Mesendoderm (in vitro differentiated cells): ENCODE results near the gene HLA-DMA.

Experiments used
- DNase-seq: peaks from one replicate; pipeline ENCODE4 v3.0.0; 2013
- H2AK5ac ChIP-seq: 2 replicates; pipeline ENCODE4 v1.6.1; 2013; ENCODE audit warnings: low read length, inconsistent platforms
- H2BK120ac ChIP-seq: 2 replicates; pipeline ENCODE4 v1.6.1; 2013; ENCODE audit warnings: low read depth, mild to moderate bottlenecking, low read length, moderate library complexity, mixed read lengths
- H2BK15ac ChIP-seq: replicated peaks from 2 replicates; pipeline ENCODE4 v1.6.1; 2013; ENCODE audit warnings: low read depth, mild to moderate bottlenecking, moderate library complexity
- H2BK5ac ChIP-seq: 2 replicates; pipeline ENCODE4 v1.6.1; 2013; ENCODE audit warnings: low read length, inconsistent platforms
- H3K18ac ChIP-seq: 2 replicates; pipeline ENCODE4 v1.6.1; 2013; ENCODE audit warnings: mild to moderate bottlenecking, low read length, mixed read lengths
- H3K23ac ChIP-seq: one replicate; pipeline ENCODE4 v1.6.1; 2013; ENCODE audit warnings: low read length
- H3K27ac ChIP-seq: 2 replicates; pipeline ENCODE4 v1.5.1; 2013; ENCODE audit warnings: low read depth, mild to moderate bottlenecking, inconsistent platforms, low read length, moderate library complexity
- H3K27me3 ChIP-seq: 2 replicates; pipeline ENCODE4 v1.6.1; 2013; ENCODE audit warnings: low read length, control low read depth, mild to moderate bottlenecking, inconsistent platforms; ENCODE audit not compliant: insufficient read depth, poor library complexity
- H3K36me3 ChIP-seq: 2 replicates; pipeline ENCODE4 v1.6.1; 2013; ENCODE audit warnings: low read length, inconsistent platforms; ENCODE audit not compliant: control insufficient read depth, insufficient read depth
- H3K4ac ChIP-seq: one replicate; pipeline ENCODE4 v1.6.1; 2013; ENCODE audit warnings: low read depth, mild to moderate bottlenecking, low read length, moderate library complexity
- H3K4me1 ChIP-seq: 2 replicates; pipeline ENCODE4 v1.6.1; 2013; ENCODE audit warnings: low read depth, low read length, inconsistent platforms; ENCODE audit not compliant: control insufficient read depth
- H3K4me2 ChIP-seq: 2 replicates; pipeline ENCODE4 v1.6.1; 2013; ENCODE audit warnings: low read length
- H3K4me3 ChIP-seq: 2 replicates; pipeline ENCODE4 v1.5.1; 2013; ENCODE audit warnings: mild to moderate bottlenecking, low read length
- H3K56ac ChIP-seq: one replicate; pipeline ENCODE4 v1.6.1; 2013; ENCODE audit warnings: low read length
- H3K79me1 ChIP-seq: 2 replicates; pipeline ENCODE4 v1.6.1; 2013; ENCODE audit warnings: low read length, inconsistent platforms
- H3K79me2 ChIP-seq: 2 replicates; pipeline ENCODE4 v1.6.1; 2013; ENCODE audit warnings: mild to moderate bottlenecking, low read length; ENCODE audit not compliant: control insufficient read depth, insufficient read depth
- H3K9ac ChIP-seq: 2 replicates; pipeline ENCODE4 v1.6.1; 2013; ENCODE audit warnings: low read length, inconsistent platforms
- H4K5ac ChIP-seq: one replicate; pipeline ENCODE4 v1.6.1; 2013; ENCODE audit warnings: low read length
- H4K8ac ChIP-seq: one replicate; pipeline ENCODE4 v1.6.1; 2013; ENCODE audit warnings: low read depth, mild to moderate bottlenecking, control low read depth, low read length, moderate library complexity
- WGBS: extraction: QIAGEN DNeasy Blood & Tissue Kit; methylation state at CpG from one replicate; pipeline ENCODE4 v1.1.7; 2013; ENCODE audit warnings: low lambda C conversion rate, missing lambda C conversion rate; ENCODE audit not compliant: insufficient coverage; ENCODE audit errors: extremely low coverage; 5-methylcytosine and 5-hydroxymethylcytosine counted together

Gene HLA-DMA

GRCh38 chr6:32982702-32983492 lies 30.0 kb upstream of the HLA-DMA start:
- no peak overlapping the region for H4K8ac ChIP-seq
- H3K18ac ChIP-seq = no peak overlapping the region
- no peak overlapping the region for H2AK5ac ChIP-seq
- H3K4me1 ChIP-seq = no peaks in the 10 kb centered on the region
- H3K27ac ChIP-seq = no peak overlapping the region
- H3K56ac ChIP-seq = no peak overlapping the region
- no peak overlapping the region for H3K4ac ChIP-seq
- H2BK5ac ChIP-seq = no peak overlapping the region
- no peaks in the 10 kb centered on the region for H3K27me3 ChIP-seq
- H3K36me3 ChIP-seq = peaks cover 23% of the 10 kb centered on the region
- H3K79me1 ChIP-seq = peaks cover 9% of the 10 kb centered on the region
- no peak overlapping the region for H3K4me2 ChIP-seq
- H3K4me3 ChIP-seq = no peak overlapping the region
- DNase-seq = peak; percentile 37
- no peak overlapping the region for H2BK120ac ChIP-seq
- H3K9ac ChIP-seq = no peak overlapping the region
- H2BK15ac ChIP-seq = no peak overlapping the region
- WGBS = no CpG with 5 or more reads among the region's 6 CpGs
- no peak overlapping the region for H4K5ac ChIP-seq
- H3K79me2 ChIP-seq = peaks cover 13% of the 10 kb centered on the region
- H3K23ac ChIP-seq = no peak overlapping the region

GRCh38 chr6:32982084-32982701 lies 29.3 kb upstream of the HLA-DMA start:
- Histone ChIP-seq H3K9ac (no peak overlapping the region), H3K79me1 (peaks cover 14% of the 10 kb centered on the region), H3K56ac (no peak overlapping the region), H3K27ac (no peak overlapping the region), H2BK15ac (no peak overlapping the region), H3K27me3 (no peaks in the 10 kb centered on the region), H2AK5ac (no peak overlapping the region), H3K18ac (no peak overlapping the region), H3K4me2 (no peak overlapping the region), H3K23ac (no peak overlapping the region), H3K4me3 (no peak overlapping the region), H4K8ac (no peak overlapping the region), H2BK120ac (no peak overlapping the region), H3K36me3 (peaks cover 29% of the 10 kb centered on the region), H4K5ac (no peak overlapping the region), H3K4me1 (no peaks in the 10 kb centered on the region), H2BK5ac (no peak overlapping the region), H3K4ac (no peak overlapping the region), H3K79me2 (peaks cover 20% of the 10 kb centered on the region)
- DNase-seq = no peak
- WGBS = no CpG with 5 or more reads among the region's 8 CpGs

- H3K27ac ChIP-seq = no peak overlapping the region
- no peak overlapping the region for H2AK5ac ChIP-seq
- H3K4ac ChIP-seq = no peak overlapping the region
- H3K18ac ChIP-seq = no peak overlapping the region
- no peak overlapping the region for H2BK15ac ChIP-seq
- H3K4me1 ChIP-seq = no peaks in the 10 kb centered on the region
- H2BK5ac ChIP-seq = no peak overlapping the region
- no peak overlapping the region for H3K9ac ChIP-seq
- DNase-seq = no peak
- peaks cover 43% of the 10 kb centered on the region for H3K36me3 ChIP-seq
- peaks cover 37% of the 10 kb centered on the region for H3K79me2 ChIP-seq
- no CpG with 5 or more reads among the region's 11 CpGs for WGBS
- peaks cover 22% of the 10 kb centered on the region for H3K79me1 ChIP-seq
- no peak overlapping the region for H3K56ac ChIP-seq
- H4K5ac ChIP-seq = no peak overlapping the region
- H3K4me3 ChIP-seq = no peak overlapping the region
- H2BK120ac ChIP-seq = no peak overlapping the region
- no peak overlapping the region for H3K4me2 ChIP-seq
- H3K27me3 ChIP-seq = no peaks in the 10 kb centered on the region
- H3K23ac ChIP-seq = no peak overlapping the region
- no peak overlapping the region for H4K8ac ChIP-seq
Measured at GRCh38 chr6:32980488-32981038, 27.7 kb upstream of the HLA-DMA start.

DNA sequence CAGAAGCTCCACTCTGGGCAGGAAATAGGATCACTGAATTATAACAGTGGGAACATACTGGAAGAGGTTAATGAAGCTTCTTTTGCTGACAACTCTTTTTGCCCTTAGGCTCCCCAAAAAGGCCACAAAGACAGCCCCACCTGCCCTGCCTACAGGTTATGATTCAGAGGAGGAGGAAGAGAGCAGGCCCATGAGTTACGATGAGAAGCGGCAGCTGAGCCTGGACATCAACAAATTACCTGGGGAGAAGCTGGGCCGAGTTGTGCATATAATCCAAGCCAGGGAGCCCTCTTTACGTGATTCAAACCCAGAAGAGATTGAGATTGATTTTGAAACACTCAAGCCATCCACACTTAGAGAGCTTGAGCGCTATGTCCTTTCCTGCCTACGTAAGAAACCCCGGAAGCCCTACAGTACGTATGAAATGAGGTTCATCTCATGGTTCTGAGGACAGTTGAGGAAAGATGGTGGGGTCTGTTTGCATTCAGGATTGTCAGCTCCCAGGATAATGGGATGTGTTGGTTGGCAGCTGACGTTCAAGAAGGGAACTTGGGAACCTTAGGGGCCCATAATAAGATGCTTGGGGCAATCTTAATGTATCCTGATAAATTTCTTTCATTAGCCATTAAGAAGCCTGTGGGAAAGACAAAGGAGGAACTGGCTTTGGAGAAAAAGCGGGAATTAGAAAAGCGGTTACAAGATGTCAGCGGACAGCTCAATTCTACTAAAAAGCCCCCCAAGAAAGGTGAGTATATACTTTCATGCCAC lies 27.0 kb upstream of the HLA-DMA start:
- H3K18ac ChIP-seq = no peak overlapping the region
- no peak overlapping the region for H3K27ac ChIP-seq
- H2BK5ac ChIP-seq = no peak overlapping the region
- H3K36me3 ChIP-seq = peaks cover 45% of the 10 kb centered on the region
- no CpG with 5 or more reads among the region's 12 CpGs for WGBS
- peaks cover 43% of the 10 kb centered on the region for H3K79me2 ChIP-seq
- no peak overlapping the region for H3K23ac ChIP-seq
- H3K4me1 ChIP-seq = no peaks in the 10 kb centered on the region
- no peaks in the 10 kb centered on the region for H3K27me3 ChIP-seq
- no peak overlapping the region for H3K4me2 ChIP-seq
- no peak overlapping the region for H4K5ac ChIP-seq
- no peak for DNase-seq
- H3K4ac ChIP-seq = no peak overlapping the region
- H2BK15ac ChIP-seq = no peak overlapping the region
- H4K8ac ChIP-seq = no peak overlapping the region
- H3K56ac ChIP-seq = no peak overlapping the region
- H3K9ac ChIP-seq = no peak overlapping the region
- H2AK5ac ChIP-seq = no peak overlapping the region
- no peak overlapping the region for H3K4me3 ChIP-seq
- peaks cover 22% of the 10 kb centered on the region for H3K79me1 ChIP-seq
- H2BK120ac ChIP-seq = no peak overlapping the region

- Histone ChIP-seq H3K9ac (no peak overlapping the region), H3K79me2 (peaks cover 63% of the 10 kb centered on the region), H3K4ac (no peak overlapping the region), H4K8ac (no peak overlapping the region), H2BK15ac (no peak overlapping the region), H3K23ac (peak overlapping the region; percentile 29), H3K27ac (no peak overlapping the region), H2BK5ac (no peak overlapping the region), H3K18ac (no peak overlapping the region), H4K5ac (no peak overlapping the region), H2AK5ac (no peak overlapping the region), H2BK120ac (no peak overlapping the region), H3K79me1 (peaks cover 22% of the 10 kb centered on the region), H3K56ac (no peak overlapping the region), H3K4me1 (no peaks in the 10 kb centered on the region), H3K4me3 (no peak overlapping the region), H3K27me3 (no peaks in the 10 kb centered on the region), H3K36me3 (peaks cover 57% of the 10 kb centered on the region), H3K4me2 (no peak overlapping the region)
- no CpG with 5 or more reads among the region's 7 CpGs for WGBS
- no peak for DNase-seq
Measured at GRCh38 chr6:32977953-32978324, 25.0 kb upstream of the HLA-DMA start.
